HL-60/S4 (cell line): ENCODE data around the gene SUFU.
"Not testable (repeated sequence)": the region's sequence is repeated elsewhere in the genome, so short reads cannot be mapped to it uniquely, and the experiment has no call there.

Source experiments
- in situ Hi-C: fragments of 300-500 bp; cut with MboI; formaldehyde crosslinking; loops from 2 replicates; pipeline ENCODE4 v1.14.3; 2022; ENCODE audit warnings: low sequenced_read_pairs

SUFU gene

DNA sequence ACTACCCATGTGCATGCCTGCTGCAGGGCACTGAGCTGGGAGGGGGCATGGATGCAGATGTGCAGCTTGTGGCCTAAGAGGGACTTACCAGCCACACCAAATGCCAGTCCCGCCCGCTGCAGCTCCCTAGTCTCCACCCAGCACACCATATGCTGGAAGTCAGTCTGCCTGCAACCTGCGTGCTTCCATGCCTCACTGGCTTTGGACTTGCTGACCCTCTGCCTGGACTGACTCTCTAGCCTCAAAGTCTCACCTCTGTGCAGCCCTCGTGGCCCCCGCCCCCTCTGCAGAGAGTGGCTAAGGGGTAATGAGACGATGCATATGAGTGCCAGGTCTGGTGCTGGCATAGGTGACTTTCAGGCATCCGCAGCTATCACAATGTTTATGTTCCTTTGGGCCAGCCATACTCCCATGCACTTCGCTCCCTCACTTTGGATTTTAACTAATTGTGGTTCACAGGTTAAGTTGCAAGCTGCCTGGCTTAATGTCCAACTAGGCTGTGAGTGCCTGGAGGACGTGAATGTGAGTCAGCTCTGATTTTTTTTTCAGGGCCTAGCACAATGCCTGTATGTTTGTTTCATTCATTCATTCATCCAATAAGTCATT is 162.2 kb downstream of the SUFU start:
- in situ Hi-C loops, result no loop called here

DNA sequence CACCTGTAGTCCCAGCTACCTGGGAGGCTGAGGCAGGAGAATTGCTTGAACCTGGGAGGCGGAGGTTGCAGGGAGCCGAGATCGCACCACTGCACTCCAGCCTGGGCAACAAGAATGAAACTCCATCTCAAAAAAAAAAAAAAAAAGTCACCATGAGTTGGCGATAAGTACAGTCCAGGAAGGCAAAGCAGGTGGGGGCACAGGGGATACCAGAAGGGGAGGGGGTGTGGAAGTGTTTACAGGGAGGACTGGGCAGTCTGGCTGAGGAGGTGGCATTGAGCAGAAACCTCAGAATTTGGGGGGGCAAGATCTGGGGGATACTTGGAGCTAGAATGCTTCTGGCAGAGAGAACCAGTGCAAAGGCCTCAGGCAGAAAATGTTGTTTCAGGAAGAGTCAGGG is 163.6 kb downstream of the SUFU start:
- in situ Hi-C loops, result not testable (repeated sequence)

GRCh38 chr10:102668326-102669107 is 164.7 kb downstream of the SUFU start:
- in situ Hi-C loops, result no loop called here

- in situ Hi-C loops, result no loop called here
These were observed 165.7 kb downstream of the SUFU start for GRCh38 chr10:102669206-102670064.

DNA sequence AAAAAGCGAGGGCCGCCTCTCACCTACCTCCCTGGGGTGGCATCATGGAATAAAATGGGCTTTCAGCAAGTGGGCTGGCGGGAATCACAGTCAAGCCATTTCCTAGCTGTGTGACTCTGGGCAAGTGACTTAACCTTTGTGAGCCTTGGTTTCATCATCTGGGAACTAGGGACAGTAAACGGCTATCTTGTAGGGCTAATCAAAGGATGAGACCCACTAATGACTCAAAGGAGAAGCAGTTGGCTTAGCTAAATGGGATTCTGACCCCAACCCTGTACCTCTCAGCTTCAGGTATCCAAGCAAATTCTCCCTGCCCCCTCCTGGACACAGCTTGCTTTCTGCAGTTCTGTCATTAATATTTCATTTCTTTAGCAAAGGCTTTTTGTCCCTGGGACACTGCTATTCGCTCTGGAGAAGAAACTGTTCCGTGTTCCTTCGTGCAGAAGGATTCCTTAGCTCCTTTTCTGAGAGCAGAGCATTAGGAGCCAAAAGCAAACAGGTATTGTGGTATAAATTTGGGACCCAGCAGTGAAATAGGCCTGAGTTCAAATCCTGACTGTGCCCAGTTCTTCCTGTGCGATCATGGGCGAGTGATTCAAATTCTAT is 166.4 kb downstream of the SUFU start:
- in situ Hi-C loops, result no loop called here

- in situ Hi-C loops, result no loop called here
These were observed 167.2 kb downstream of the SUFU start for GRCh38 chr10:102670871-102671434.

DNA sequence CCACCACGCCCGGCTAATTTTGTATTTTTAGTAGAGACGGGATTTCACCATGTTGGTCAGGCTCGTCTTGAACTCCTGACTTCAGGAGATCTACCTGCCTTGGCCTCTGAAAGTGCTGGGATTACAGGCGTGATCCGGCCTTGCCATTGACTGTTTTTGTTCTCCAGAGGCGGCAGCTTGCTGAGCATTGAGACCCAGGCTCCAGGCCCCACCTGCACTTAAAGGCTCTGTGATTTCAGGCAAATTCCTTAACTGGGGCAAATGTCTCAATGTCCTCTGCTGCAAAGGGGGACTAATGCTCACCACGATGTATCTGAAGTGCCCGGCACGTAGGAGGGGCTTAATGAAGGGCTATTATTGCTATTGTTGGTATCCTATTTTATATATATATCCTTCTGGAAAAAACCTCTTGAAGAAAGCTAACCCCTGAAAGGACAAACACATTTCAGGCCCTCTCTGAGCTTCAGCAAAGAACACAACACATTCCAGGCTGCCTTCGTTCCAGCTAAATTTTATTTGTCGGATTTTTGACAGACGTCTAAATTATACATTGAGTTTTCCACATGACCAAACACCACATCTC is 169.6 kb downstream of the SUFU start:
- in situ Hi-C loops, result no loop called here

DNA sequence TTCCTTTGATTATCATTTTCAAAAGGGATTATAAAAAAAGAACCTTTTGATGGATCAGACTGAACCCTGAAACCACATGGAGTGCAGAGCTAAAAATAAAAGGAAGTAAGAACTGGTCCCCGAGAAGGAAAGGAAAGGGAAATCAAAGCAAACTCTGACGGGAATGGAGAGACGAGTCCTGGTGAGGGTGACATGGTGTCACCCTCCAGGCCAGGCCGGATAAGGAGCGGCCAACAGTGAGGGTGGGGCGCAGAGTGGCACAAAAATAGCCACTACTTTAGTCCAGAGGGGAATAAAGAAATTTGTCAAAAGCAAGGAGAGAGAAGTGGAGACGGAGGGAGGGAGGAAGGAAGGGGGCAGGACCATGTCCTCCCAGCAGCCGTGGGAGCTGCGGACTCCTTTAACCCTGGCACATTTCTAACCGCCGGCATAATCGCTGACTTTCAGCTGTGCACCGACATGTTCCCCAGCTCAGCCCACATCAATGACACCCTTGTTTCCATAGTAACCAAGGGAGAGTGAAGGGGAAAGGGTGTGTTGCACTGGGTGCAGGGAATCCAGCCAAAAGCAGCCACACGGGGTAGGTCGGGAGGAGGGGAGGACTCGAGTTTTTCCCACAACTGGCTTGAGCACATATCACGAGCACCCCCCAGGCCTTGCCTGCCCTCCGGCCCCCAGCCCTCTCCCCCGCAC is 170.2 kb downstream of the SUFU start:
- in situ Hi-C loops, result no loop called here

- in situ Hi-C loops, result no loop called here
These were observed 170.8 kb downstream of the SUFU start for GRCh38 chr10:102674566-102674965.

- in situ Hi-C loops, result no loop called here
These were observed 171.4 kb downstream of the SUFU start for GRCh38 chr10:102675011-102675665.

DNA sequence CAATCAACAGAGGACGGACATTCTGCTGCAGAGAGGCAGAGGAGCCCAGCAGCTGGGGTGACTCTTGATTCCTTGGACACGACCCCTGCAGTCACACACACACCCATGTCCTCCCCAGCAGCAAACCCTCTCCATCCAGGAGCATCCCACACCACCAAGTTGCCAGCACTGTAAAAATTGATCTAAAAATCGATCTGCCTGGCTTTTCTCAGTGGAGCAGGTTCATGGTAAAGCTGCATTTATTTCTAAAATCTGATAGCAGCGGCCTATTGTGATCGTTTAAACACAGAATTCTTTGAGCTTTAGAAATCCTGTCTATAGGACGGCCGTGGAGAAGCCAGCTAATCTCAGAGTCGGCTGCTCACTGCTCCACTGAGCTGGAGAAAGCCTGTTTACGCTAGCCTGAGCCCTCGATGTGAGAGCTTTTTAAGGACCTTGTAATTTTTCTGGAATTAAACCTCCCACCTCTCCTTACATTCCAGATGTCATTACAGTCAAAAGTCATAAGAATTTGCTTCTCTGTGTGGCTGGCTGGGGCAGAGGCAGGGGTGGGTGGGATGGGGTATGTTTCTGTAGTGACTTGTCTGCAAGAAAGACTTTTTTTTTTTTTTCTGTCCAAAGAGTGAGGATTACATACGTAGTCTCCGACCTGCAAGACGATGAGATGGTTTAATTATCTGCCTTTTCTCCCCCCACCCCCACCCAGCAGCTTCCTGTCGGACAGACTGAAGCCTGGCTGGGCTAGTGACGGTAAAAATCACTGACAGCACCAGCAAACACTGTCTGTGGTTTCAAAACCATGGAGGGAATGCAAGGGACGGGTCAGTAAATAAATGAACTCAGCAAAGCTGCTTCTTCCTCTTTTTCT is 172.1 kb downstream of the SUFU start:
- in situ Hi-C loops, result no loop called here

GRCh38 chr10:102676534-102677315 is 173.0 kb downstream of the SUFU start:
- in situ Hi-C loops, result no loop called here

DNA sequence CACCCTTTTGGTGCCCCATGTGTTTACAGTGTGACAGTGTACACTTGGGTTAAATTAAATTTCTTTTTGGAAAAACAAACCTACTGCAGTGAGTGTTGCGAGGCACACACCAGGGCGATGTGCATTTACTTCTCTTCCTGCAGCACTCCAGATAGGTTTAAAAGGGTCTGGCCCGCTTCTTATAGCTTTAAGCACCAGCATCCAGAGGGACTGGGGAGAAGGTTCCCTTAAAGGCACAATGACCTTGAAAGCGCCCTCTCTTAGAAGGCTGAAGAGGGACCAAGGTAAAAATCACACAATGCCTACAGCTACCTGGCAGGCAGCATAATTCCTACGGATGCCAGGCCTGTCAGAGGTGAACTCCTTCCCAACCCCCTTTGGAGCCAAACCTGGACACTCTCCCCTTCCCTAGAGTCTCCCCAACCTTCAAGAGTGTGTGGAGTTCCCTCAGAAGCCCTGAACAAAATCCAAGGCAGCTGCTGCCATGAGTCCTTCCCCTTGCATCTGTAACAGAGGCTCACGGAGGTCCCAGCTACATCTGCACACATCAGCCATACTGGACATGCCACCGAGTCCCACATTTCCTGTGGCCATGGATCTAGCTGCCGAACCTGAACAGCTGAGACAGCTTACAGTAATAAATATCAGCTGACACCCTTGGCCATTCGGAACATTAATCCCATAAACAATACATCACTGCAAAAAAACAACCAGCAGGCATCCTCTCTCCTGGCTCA is 173.7 kb downstream of the SUFU start:
- in situ Hi-C loops, result no loop called here

GRCh38 chr10:102678068-102678400 is 174.3 kb downstream of the SUFU start:
- in situ Hi-C loops, result no loop called here

DNA sequence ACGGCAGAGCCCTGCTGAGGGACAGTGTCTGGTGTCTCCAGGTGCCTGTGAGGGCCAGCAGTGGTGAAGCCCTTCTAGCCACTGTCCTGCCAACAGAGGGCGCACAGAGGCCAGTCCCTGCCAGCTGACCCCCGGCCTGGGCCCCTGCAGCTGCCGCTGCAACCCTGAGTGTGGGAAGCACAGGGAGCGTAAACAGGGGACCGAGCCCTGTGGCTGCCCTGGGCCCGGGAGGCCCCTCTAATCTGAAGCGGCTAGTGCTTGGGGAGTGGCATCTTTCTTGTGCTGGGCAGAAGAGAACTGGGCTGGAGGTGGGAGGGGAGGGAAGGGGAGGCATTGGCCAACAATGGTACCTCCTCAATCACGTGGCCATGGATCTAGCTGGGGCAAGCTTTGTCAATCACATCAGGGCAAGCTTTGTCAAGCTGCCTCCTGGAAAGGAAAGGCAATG is 175.1 kb downstream of the SUFU start:
- in situ Hi-C loops, result no loop called here

- in situ Hi-C loops, result no loop called here
These were observed 175.8 kb downstream of the SUFU start for GRCh38 chr10:102679596-102679995.

GRCh38 chr10:102681696-102682095 is 177.9 kb downstream of the SUFU start:
- in situ Hi-C loops, result no loop called here
